HG03521 (cell line): ENCODE results near the gene BPHL.
"Not testable (repeated sequence)": the region's sequence is repeated elsewhere in the genome, so short reads cannot be mapped to it uniquely, and the experiment has no call there.

Experiments used
- ATAC-seq: cut with Tn5 transposase; IDR thresholded peaks from one replicate; pipeline ENCODE4 v1.9.1; 2021; ENCODE audit warnings: mild to moderate bottlenecking, moderate library complexity; ENCODE audit not compliant: unreplicated experiment

Gene BPHL

DNA sequence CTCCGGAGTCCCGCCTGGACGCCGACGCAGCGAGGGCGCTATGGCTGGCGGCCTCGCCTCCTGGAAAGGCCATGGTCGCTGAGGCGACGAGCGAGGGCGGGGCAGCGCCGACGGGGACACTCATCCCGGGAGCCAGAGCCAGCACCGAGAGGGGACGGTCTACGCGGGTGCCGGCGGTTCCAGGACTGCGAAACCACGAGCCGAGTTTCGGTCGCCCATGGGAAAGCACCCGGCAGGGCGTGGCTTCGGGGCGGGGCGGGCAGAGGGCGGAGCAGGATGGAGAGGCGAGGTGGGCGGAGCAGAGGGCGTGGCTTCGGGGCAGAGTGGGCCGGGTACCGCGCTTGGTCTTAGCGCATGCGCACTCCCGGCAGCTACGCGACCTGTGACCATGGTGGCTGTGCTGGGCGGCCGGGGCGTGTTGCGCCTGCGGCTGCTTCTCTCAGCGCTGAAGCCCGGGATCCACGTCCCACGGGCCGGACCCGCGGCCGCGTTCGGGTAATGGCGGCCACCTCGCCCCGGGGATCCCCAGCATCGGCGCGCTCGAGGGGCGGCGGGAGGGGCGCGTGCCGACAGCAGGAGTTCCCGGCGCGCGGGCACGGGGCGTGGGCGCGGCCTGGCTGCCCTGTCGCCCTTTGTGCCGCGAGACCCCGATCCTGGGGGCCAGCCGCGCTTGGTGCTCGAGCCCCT is at the start of gene BPHL:
TSS of gene BPHL (plus strand) at position 359 of the 687 bp plus-strand sequence. CDS start at position 389, 30 bp downstream.
- peak; percentile 95 for ATAC-seq

DNA sequence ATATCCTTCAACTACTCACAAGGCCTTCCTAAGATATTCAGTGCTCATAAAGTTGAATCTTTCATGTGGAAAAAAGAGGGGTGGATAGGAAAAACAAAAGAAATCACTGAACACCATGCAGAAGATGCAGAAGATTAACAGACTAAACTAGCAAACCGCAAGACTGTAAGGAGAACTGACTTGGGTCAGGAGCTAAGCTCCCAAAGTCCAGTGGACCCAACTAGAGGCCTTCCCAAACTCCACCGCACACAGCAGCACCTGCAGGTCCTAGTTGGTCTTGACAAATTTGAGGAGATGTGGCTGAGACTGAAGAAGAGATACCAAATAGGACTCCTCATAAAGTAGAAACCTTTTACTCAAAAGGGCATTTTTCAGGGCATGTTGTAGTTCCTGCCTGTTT is 46.9 kb upstream of the BPHL start:
- ATAC-seq = no peak

DNA sequence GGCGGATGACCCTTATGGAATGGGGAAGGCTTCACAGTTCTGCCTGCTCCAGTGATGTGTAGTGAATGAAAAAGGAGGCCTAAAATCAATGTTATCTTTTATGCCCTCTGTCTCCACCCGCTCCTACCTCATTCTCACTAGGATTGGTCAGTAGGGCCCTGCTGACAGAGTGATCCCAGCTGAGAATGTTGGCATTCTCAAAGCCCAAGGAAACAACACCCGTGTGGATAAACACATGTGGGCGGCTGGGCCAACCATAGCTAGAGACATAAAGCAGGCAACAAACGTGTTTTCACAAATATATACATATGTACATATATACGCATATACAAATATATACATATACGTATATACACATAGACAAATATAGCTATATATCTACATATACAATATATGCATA is 45.7 kb upstream of the BPHL start:
- ATAC-seq = no peak

DNA sequence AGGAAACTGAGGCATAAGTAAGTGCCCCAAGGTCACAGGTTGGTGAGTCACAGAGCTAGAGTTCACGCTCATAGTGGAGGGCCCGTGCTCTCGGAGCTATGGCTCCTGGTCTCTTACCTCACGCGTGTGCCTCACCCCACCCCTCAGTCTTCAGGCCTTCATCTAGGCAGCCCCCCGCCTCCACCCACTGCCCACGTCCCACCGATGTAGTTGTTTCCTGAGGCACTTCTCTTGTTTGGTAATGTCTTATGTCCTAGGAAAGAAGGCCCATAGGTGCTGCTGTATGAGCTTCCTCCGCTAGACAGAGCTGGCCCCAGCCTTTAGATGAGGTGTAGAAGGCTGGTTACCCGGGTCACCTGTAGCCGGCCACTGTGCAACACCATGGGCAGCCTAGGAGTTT is 45.1 kb upstream of the BPHL start:
- ATAC-seq = no peak

DNA sequence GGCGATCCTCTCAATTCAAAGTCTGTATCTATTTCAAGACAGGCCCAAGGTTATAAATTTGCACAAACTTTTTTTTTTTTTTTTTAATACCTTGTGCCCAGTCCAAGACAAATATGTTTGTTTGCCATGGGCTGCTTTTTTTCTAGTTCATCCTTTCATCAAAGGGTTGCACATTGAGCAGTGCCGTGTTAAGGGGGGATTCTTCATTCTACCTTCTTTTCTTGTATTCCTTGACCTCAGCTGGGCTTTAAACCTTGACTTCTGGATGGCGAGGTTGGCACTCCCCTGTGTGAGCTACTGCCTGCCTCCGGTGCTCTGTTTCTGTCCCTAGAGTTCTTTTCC is 42.8 kb upstream of the BPHL start:
- no peak for ATAC-seq

DNA sequence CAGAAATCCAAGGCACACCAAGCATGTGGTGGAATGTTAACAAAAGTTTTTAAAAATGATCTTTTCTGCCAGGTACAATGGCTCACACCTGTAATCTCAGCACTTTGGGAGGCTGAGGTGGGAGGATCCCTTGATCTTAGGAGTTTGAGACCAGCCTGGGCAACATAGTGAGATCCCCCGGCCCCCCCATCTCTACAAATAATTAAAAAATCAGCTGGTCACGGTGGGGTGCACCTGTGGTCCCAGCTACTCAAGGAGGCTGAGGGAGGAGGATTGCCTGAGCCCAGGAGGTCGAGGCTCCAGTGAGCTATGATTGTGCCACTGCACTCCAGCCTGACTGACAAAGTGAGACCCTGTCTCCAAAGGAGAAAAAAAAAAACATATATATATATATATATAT is 42.2 kb upstream of the BPHL start:
- ATAC-seq = no peak

DNA sequence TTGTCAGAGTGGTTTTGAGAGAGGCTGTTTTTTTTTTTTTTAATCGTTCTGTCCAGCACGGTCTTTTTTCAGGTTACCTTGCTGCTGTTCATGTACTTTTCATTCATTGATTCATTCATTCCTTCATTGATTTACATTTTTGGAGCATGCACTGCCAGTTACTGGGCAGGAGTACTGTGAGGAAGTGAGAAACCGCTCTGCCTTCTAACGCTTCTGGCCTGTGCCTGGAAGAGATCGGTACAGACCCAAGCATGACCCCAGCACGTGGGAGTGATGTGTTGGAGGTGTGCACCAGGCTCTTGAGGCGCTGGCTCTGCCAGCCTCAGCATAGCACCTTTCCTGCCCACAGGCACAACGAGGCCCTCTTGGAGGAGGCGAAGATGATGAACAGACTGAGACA is 41.1 kb upstream of the BPHL start:
- ATAC-seq = no peak

DNA sequence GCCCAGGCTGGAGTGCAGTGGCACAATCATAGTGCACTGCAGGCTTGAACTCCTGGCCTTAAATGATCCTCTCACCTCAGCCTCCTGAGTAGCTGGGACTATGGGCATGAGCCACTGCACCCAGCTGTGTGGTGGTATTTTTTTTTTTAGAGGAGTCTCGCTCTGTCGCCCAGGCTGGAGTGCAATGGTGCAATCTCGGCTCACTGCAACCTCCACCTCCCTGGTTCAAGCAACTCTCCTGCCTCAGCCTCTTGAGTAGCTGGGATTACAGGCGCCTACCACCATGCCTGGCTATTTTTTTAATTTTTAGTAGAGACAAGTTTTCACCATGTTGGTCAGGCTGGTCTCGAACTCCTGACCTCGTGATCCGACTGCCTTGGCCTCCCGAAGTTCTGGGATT is 39.6 kb upstream of the BPHL start:
- not testable (repeated sequence) for ATAC-seq

DNA sequence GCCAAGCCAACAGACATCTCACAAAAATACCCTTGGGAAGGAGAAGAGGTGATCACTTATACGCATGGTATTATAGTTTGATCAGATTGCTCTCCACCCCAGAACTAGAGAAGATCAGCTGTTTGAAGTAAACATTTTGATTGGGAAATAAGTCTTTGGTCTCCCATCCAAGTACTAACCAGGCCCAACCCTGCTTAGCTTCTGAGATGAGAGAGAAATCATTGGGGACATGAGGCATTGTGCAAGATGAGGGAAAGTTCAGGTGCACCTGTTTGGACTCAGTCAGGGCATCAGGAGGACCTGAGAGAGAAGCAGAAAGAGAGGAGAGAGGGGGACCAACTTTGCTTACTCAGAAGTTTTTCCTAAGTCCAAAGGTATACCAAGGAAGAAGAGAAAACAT is 38.8 kb upstream of the BPHL start:
- no peak for ATAC-seq

DNA sequence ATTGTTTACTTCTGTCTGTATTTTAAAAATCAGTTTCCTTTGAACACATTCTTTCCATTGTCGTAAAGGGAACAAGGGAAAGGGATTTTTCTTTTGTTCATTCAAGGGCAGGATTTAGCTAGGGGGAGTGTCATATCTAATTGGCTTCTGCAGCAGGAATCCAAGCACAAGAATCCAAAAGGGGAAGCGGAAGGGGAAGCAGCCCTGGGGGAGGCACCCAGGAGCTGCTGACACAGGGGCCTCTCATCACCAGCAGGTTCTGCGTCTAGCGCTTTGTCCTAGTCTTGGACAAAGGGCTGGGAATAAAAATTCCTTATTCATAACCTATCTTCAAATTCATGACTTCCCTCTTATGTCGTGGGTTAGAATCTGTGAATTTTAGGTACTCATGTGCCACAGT is 36.6 kb upstream of the BPHL start:
- no peak for ATAC-seq

DNA sequence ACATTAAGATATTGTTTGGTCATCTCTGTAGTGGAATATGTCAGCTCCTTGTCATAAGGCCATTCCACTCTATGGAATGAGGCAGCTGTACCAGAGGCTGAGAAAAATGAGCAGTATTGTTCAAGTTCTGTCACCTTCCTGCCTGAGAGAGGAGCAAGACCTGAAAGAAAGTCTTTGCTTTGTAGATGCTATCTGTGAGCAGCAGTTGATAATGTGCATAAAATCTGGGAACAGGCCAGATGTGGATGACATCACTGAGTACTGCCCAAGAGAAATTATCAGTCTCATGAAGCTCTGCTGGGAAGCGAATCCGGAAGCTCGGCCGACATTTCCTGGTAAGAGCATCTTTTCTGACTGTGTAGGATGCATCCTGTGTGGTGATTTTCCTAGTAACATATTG is 33.4 kb upstream of the BPHL start:
- ATAC-seq = no peak

DNA sequence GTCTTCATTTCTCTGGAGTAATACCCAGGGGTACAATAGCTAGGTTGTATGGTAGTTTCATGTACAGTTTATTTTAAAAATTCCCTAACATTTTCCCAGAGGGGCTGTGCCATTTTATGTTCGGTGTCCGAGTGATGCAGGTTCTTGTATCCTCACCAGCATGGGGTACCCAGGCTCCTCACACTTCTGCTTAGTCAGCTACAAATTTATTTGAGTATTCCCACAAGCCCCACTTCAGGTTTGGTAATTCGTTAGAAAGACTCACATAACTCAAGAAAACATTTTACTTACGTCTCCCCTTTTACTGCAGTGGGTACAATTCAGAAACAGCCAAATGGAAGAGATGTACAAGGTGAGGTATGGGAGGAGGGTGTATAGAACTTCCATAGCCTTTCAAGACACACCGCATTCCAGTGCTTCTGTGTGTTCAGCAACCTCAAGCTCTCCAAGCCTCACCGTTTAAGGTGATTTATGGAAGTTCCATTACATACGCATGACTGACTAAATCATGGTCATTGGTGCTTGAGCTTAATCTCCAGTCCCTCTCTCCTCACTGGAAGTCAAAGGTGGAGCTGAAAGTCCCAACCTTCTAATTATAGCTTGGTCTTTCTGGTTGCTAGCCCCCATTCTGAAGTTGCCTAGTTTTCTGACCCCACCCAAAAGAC is 32.1 kb upstream of the BPHL start:
- no peak for ATAC-seq

DNA sequence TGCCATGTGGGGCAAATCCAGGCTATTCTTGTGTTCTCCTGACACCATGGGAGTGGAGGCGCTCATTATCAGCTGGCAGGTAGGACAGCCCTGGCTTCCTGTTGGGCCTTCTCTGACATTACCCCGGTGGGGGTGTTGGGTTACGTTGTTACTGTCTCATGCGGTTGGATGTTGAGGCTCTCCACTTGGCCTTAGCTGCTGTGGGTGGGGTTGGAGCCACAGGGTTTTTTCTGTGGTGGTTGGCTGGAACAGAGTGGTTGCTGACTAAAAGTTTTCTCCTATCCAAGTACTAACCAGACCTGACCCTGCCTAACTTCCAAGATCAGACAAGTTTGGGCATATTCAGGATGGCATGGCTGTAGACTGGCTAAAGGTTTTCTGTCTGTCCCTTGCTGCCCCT is 30.1 kb upstream of the BPHL start:
- no peak for ATAC-seq

DNA sequence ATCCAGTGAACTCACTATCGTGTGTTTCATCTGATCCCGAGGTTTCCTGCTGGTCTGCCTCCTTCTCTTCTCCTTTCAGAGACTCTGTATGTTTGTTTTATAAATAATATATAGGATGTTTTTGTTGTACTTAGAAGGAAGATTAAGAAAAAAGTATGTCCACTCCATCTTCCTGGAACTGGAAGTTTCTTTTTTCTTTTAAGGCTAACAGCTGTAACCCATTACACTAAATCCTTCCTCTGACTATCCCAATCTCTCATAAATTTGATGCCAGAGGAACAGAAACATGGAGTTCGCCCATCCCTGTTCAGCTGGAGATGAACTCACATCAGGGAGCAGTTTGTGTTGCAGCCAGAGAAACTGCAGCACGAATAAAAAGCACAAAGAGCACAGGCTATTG is 29.5 kb upstream of the BPHL start:
- ATAC-seq = no peak

DNA sequence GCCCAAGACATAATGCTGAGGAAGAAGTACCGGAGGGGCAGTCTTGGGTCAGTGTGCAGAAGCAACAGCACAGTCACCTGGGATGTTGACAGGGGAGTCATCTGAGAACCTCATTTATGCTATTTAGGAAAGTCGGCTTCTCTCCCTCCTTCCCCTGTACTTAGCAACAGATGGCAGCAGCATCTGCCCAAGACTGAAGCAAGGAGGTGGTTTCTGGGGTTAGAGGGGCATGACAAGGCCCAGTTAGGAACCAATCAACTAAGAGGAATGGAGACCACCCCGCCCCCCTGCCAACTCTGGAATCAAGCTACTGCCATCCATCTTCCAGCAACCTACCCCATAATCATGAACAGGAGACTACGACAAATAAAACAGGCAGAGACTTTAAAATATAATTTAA is 28.5 kb upstream of the BPHL start:
- no peak for ATAC-seq

DNA sequence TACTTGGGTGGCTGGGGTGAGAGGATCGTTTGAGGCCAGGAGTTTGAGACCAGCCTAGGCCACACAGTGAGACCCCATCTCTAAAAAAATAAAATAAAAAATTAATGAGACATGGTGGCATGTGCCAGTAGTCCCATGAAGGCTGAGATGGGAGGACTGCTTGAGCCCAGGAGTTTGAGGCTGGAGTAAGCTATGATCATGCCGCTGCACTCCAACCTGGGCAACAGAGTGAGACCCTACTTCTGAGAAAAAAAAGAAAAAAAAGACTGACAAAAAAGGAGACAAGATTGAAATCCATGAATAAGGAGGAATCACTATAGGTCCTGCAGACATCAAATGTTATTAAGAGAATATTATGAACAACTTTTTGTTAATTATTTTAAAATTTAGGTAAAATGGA is 23.7 kb upstream of the BPHL start:
- ATAC-seq = no peak

DNA sequence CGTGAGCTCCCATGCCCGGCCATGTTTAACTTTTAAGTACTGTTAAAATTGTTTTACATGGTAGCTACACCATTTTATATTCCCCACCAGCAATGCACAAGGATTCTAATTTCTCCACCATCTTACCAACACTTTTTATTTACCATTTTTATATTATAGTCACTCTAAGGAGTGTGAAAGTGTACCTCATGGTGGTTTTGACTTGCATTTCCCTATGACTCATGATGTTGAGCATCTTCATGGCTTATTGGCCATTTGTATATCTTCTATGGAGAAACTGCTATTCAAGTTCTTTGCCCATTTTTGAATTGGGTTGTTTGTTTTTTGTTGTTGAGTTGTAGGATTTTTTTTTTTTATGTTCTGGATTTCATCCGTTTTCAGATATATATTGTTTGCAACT is 15.6 kb upstream of the BPHL start:
- no peak for ATAC-seq

DNA sequence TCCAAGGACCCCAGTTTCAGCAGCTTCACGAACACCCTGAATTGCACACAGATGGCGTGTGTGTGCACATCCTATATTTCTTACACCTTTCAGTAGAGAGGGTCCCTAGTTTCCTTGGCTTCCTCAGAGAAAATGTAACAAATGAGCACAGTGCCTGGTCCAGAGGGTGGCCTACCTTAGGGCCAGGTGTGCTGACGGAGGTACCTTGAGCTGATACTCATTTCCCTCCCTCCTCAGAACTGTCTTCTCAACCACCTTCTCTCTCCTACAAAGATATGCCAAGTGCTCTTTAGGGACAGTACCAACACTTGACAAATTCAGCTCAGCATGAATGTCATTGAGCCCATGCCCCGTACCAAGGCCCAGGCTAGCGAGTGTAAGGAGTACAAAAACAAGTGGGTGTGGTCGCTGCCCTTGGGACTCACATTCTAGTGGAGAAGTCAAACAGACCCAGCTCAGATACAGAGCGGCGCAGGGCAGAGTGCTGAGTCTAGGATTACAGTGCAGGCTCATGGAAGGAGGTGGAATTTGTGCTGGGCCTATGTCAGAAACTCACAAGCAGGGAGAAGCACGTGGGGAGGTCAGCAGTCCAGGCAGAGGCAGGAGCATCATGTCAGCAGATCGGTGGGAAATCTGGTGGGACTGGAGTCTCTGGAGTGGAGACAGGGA is 9.6 kb upstream of the BPHL start:
- no peak for ATAC-seq

DNA sequence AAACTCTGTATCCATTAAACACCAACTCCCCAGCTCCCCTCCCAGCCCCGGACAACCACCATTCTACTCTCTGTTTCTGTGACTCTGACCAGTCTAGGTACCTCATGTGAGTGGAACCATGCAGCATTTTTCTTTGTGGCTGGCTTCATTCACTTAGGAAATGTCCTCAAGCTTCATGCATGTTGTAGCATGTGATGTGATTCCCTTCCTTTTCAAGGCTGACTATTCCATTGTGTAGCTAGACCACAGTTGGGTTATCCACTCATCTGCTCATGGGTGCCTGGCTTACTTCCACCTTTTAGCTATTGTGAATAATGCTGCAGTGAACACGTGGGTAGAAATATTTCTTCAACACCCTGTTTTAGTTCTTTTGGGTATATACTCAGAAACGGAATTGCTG is 8.8 kb upstream of the BPHL start:
- no peak for ATAC-seq

DNA sequence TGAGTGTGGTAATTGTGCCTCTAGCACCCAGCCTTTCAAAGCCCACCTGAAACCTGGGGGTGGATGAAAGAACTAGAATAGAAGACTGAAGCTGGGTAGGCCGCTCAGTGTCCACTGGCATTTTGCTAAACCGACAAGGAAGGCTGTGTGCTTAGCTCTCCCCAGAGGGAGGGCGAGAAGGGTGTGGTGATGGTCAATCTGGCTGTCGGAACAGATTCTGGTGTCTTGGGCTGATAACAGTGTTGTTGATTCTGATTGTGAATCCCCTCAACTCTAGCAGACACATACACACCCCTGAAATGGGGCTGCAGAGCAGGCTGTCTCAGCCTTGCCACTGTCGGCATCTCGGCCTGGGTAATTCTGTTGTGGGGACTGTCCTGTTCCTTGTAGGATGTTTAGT is 4.1 kb upstream of the BPHL start:
- no peak for ATAC-seq

DNA sequence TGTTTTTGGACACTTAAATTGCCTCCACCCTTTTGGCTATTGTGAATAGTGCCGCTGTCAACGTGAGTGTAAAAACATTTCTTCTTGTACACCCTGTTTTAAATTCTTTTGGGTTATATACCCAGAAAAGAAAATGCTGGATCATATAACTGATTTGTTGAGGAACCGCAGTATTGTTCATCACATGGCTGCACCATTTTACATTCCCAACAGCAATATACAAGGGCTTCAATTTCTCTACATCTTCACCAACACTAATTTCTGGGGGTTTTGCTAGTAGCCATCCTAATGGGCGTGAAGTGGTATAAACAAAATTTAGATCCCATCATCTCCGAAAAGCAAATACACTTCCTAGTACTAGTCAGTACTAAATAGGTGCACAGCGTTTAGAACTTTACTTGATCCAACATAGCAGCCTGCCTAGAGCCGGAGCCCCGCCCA is 579 bp upstream of the BPHL start:
- ATAC-seq = no peak

DNA sequence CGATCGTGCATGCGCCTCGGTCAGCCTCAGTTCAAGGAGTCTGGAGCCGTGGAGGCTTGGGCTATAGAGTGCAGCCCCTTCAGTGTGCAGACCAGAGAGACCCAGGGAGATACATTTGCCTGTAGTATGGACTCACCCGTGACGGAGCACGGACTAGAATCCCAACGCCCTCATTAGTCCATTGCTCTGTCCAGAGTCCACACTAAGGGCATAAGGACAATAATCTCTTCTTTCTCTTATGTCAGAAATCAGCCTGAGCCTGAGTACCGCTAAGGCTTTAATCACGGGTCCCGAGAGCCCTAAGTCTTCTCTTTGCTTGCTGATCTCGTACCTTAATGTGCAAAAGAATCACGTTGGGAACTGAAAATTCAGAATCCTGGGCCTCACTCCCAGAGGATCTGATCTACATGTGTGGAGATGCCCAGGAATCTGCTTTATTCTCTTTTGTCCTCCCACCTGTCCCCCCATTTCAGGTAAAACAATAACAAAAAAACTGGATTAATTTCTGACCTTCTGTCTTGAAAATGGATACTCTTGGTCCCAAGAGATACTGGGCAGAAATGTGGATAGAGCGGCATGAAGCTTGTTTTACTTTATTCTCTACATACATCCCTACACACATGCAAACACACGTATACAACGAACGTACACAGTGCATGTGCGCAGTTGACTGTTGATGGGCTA is 671 bp downstream of the BPHL start:
- ATAC-seq = no peak
